B cell (primary cell): ENCODE results near the gene ADK. TPM values are rescaled to one million over a fixed set of nuclear protein-coding genes. Genes with fewer than 3 reads are reported as not detected.

Experiments used
- ATAC-seq: fragments of 200-7000 bp; cut with Tn5 transposase; one replicate; pipeline ENCODE4 v1.10.0; 2021; ENCODE audit warnings: low read depth, mild to moderate bottlenecking, moderate number of reproducible peaks, moderate library complexity
- CTCF ChIA-PET: fragments of 350-600 bp; sonication (Branson Sonifier 250); formaldehyde crosslinking; loops from one replicate; lab custom pipeline; 2021; ENCODE audit warnings: antibody characterized with exemption, inconsistent platforms; lab: Charles Lee
- POLR2A ChIA-PET: fragments of 350-600 bp; sonication (Branson Sonifier 250); formaldehyde crosslinking; loops from one replicate; lab custom pipeline; 2021; ENCODE audit warnings: antibody characterized with exemption; lab: Charles Lee
- DNase-seq: peaks from one replicate; pipeline ENCODE4 v3.0.0; 2013
- H2AFZ ChIP-seq: 2 replicates; pipeline ENCODE4 v1.6.1; 2012; ENCODE audit warnings: mild to moderate bottlenecking, low read depth, low read length; ENCODE audit not compliant: insufficient read depth, poor library complexity, severe bottlenecking
- H3K27ac ChIP-seq, 2 donors: 1 replicate in 1 of 2; 2 replicates in 1 of 2; pipeline ENCODE4 v1.5.1; 2012 to 2013; ENCODE audit warnings: low read length in 2 of 2, mild to moderate bottlenecking in 2 of 2, moderate library complexity in 1 of 2
- H3K27me3 ChIP-seq, 4 experiments: fragments of 200-600 bp in 1 of 4; sonication (generic) in 1 of 4; replicated peaks in 1 of 4; 1 replicate in 2 of 4; 2 replicates in 2 of 4; pipeline versions ENCODE4 v1.6.1 to v1.7.0; 2013 to 2016; ENCODE audit warnings: low read length in 3 of 4, mild to moderate bottlenecking in 2 of 4, mixed read lengths in 1 of 4, moderate library complexity in 1 of 4; ENCODE audit not compliant: insufficient read depth in 4 of 4, control insufficient read depth in 3 of 4; ENCODE audit errors: control extremely low read depth in 1 of 4
- H3K36me3 ChIP-seq, 2 experiments: replicated peaks in 1 of 2; 1 replicate in 1 of 2; 2 replicates in 1 of 2; pipeline versions ENCODE4 v1.6.1 to v1.7.1; 2013; ENCODE audit warnings: low read length in 1 of 2; ENCODE audit not compliant: insufficient read depth in 2 of 2, control insufficient read depth in 1 of 2; ENCODE audit errors: control extremely low read depth in 1 of 2, extremely low read depth in 1 of 2
- H3K4me1 ChIP-seq, 2 donors: fragments of 200-600 bp in 1 of 2; sonication (generic) in 1 of 2; 1 replicate in 1 of 2; 2 replicates in 1 of 2; pipeline versions ENCODE4 v1.5.1 to v1.6.1; 2013 to 2017; ENCODE audit warnings: low read length in 2 of 2; ENCODE audit not compliant: control insufficient read depth in 2 of 2, insufficient read depth in 2 of 2
- H3K4me2 ChIP-seq: replicated peaks from 2 replicates; pipeline ENCODE3; 2012; ENCODE audit warnings: mild to moderate bottlenecking, low read depth, low read length; ENCODE audit not compliant: poor library complexity, severe bottlenecking
- H3K4me3 ChIP-seq, 5 experiments: fragments of 200-600 bp in 1 of 5; sonication (generic) in 1 of 5; 1 replicate in 3 of 5; 2 replicates in 2 of 5; pipeline versions ENCODE4 v1.5.1 to v1.7.0; 2011 to 2016; ENCODE audit warnings: low read length in 4 of 5, mild to moderate bottlenecking in 4 of 5, low read depth in 2 of 5, control low read depth in 1 of 5, moderate library complexity in 1 of 5; ENCODE audit not compliant: insufficient read depth in 1 of 5; ENCODE audit errors: control extremely low read depth in 1 of 5, extremely low read depth in 1 of 5
- H3K79me2 ChIP-seq: fragments of 200-600 bp; sonication (generic); one replicate; pipeline ENCODE4 v1.6.0; 2016; ENCODE audit warnings: low read length; ENCODE audit not compliant: control insufficient read depth, insufficient read depth
- H3K9ac ChIP-seq: fragments of 200-600 bp; sonication (generic); 2 replicates; pipeline ENCODE4 v1.6.1; 2017; ENCODE audit warnings: mild to moderate bottlenecking, low read length, moderate library complexity
- H3K9me3 ChIP-seq, 3 donors: one replicate each; pipeline versions ENCODE4 v1.6.1 to v1.7.1; 2013; ENCODE audit warnings: low read length in 2 of 3; ENCODE audit not compliant: control insufficient read depth in 2 of 3, insufficient read depth in 1 of 3; ENCODE audit errors: control extremely low read depth in 1 of 3
- H4K20me1 ChIP-seq: 2 replicates; pipeline ENCODE4 v1.6.0; 2012; ENCODE audit warnings: mild to moderate bottlenecking, low read length; ENCODE audit not compliant: insufficient read depth, control insufficient read depth, poor library complexity, severe bottlenecking
- H3K27ac Mint-ChIP-seq: one replicate; pipeline ENCODE4 v1.8.0; 2021; ENCODE audit warnings: mixed read lengths
- H3K27me3 Mint-ChIP-seq: one replicate; pipeline ENCODE4 v1.8.0; 2021; ENCODE audit warnings: mixed read lengths
- H3K4me1 Mint-ChIP-seq: one replicate; pipeline ENCODE4 v1.8.0; 2021; ENCODE audit warnings: mixed read lengths
- H3K4me3 Mint-ChIP-seq: one replicate; pipeline ENCODE4 v1.8.0; 2021; ENCODE audit warnings: mixed read lengths
- H3K9me3 Mint-ChIP-seq: one replicate; pipeline ENCODE4 v1.8.0; 2022; ENCODE audit warnings: mixed read lengths; ENCODE audit not compliant: insufficient read depth
- CTCF ChIP-seq: fragments of 200-600 bp; IDR thresholded peaks from one replicate; pipeline ENCODE4 v1.8.0; 2022; ENCODE audit warnings: antibody characterized with exemption, mild to moderate bottlenecking
- EZH2 ChIP-seq: IDR thresholded peaks from 2 replicates; pipeline ENCODE4 v1.6.1; 2012; ENCODE audit warnings: borderline replicate concordance, low read depth, mild to moderate bottlenecking, moderate library complexity, low read length; ENCODE audit not compliant: insufficient read depth, poor library complexity, severe bottlenecking
- WGBS: methylation state at CpG from one replicate; pipeline ENCODE4 v1.1.5; 2013; ENCODE audit warnings: missing lambda C conversion rate; ENCODE audit not compliant: insufficient coverage; 5-methylcytosine and 5-hydroxymethylcytosine counted together
- intact Hi-C: fragments of 100-400 bp; cut with micrococcal nuclease; formaldehyde crosslinking; loops from one replicate; pipeline ENCODE4 v1.10.0; 2022
- polyA plus RNA-seq: library from polyadenylated mRNA; depleted of rRNA; stranded (reverse); fragments of >200 nt; gene quantifications from 2 replicates; pipeline ENCODE4 v1.2.3, GENCODE V29; 2012
- total RNA-seq, 2 donors: library from RNA; stranded (reverse); fragments of 120-200 nt in 1 of 2; gene quantifications; 1 replicate in 1 of 2; 2 replicates in 1 of 2; pipeline versions ENCODE4 v1.2.3 to v1.2.4, GENCODE V29; 2013 to 2022

ADK gene
- total and polyA plus RNA-seq, 2 donors (not counting 1 experiment from before 2014, with no cell fraction given), result 37.2 to 52.6 TPM

GRCh38 chr10:74289188-74289587 is 138.2 kb downstream of the ADK start:
- CTCF ChIA-PET, result interaction anchor here (1.2 to 1.5 kb wide), 2 partner anchors 17 to 730 kb away, joined by 3 read pairs; no protein-coding TSS in a partner anchor
- Mint-ChIP-seq H3K4me3 (no peak overlapping the region), H3K27ac (peak overlapping the region; percentile 26), H3K9me3 (no peaks in the 10 kb centered on the region), H3K27me3 (no peaks in the 10 kb centered on the region), H3K4me1 (peaks cover 29% of the 10 kb centered on the region)
- H3K4me3 ChIP-seq, result no peak overlapping the region
- peaks cover 36% of the 10 kb centered on the region for H4K20me1 ChIP-seq
- H3K9ac ChIP-seq, result no peak overlapping the region
- H3K36me3 ChIP-seq, result peaks cover 0 to 6% of the 10 kb centered on the region in 2 experiments
- intact Hi-C loops, result no loop called here
- 100% methylated on average over 1 of the region's 3 CpGs for WGBS
- DNase-seq (no peak), ATAC-seq (no peak)
- H3K4me1 ChIP-seq, result peaks cover 0 to 17% of the 10 kb centered on the region in 2 donors
- H2AFZ ChIP-seq, result no peak overlapping the region
- TF ChIP-seq EZH2 (no peak), CTCF (no peak)
- H3K27me3 ChIP-seq, result no peaks in the 10 kb centered on the region
- peaks cover 58% of the 10 kb centered on the region for H3K79me2 ChIP-seq
- H3K9me3 ChIP-seq, result peaks cover 1 to 7% (median 6%) of the 10 kb centered on the region in 3 donors
- POLR2A ChIA-PET, result no interaction called here
- H3K27ac ChIP-seq, result peak overlapping the region in 1 of 2 donors; percentile 59
- peak overlapping the region; percentile 32 for H3K4me2 ChIP-seq

- Mint-ChIP-seq H3K4me1 (peaks cover 29% of the 10 kb centered on the region), H3K9me3 (no peaks in the 10 kb centered on the region), H3K4me3 (peak overlapping the region; percentile 61), H3K27ac (peak overlapping the region; percentile 87), H3K27me3 (no peaks in the 10 kb centered on the region)
- ATAC-seq (no peak), DNase-seq (no peak)
- H4K20me1 ChIP-seq, result peaks cover 37% of the 10 kb centered on the region
- WGBS, result no CpG with 5 or more reads among the region's 4 CpGs
- TF ChIP-seq CTCF (no peak), EZH2 (no peak)
- peak overlapping the region; percentile 32 for H3K4me2 ChIP-seq
- intact Hi-C loops, result no loop called here
- peak overlapping the region; percentile 9 for H3K9ac ChIP-seq
- peak overlapping the region in 1 of 2 donors; percentile 59 for H3K27ac ChIP-seq
- peaks cover 0 to 17% of the 10 kb centered on the region in 2 donors for H3K4me1 ChIP-seq
- CTCF ChIA-PET, result interaction anchor here (1.2 kb wide), 1 partner anchor 730 kb away, joined by 3 read pairs; no protein-coding TSS in a partner anchor
- H3K36me3 ChIP-seq, result peaks cover 0 to 6% of the 10 kb centered on the region in 2 experiments
- H3K4me3 ChIP-seq, result no peak overlapping the region
- no peaks in the 10 kb centered on the region for H3K27me3 ChIP-seq
- H3K79me2 ChIP-seq, result peaks cover 50% of the 10 kb centered on the region
- POLR2A ChIA-PET, result no interaction called here
- no peak overlapping the region for H2AFZ ChIP-seq
- H3K9me3 ChIP-seq, result peaks cover 1 to 3% (median 3%) of the 10 kb centered on the region in 3 donors
Measured at GRCh38 chr10:74289951-74290350, 138.9 kb downstream of the ADK start.
